HCT116 (cell line): Measurements from ENCODE around the gene EMX1. TPM values are rescaled to one million over a fixed set of nuclear protein-coding genes. Genes with fewer than 3 reads are reported as not detected.

Experiments used
- ATAC-seq: fragments of 200-7000 bp; cut with Tn5 transposase; 2 replicates; pipeline ENCODE4 v1.9.1; 2020; ENCODE audit warnings: mild to moderate bottlenecking, moderate library complexity
- BruUV-seq: library from RNA; stranded (reverse); fragments of 400-500 nt; replicated peaks from 2 replicates; lab custom pipeline; 2021; lab: Mats Ljungman, UMichigan
- CTCF ChIA-PET: fragments of 300-600 bp; sonication (Branson Sonifier 250); formaldehyde crosslinking; loops from one replicate; lab custom pipeline; 2021; ENCODE audit warnings: antibody characterized with exemption; lab: Charles Lee
- POLR2A ChIA-PET: fragments of 300-600, 350-600 bp; sonication (Branson Sonifier 250); formaldehyde crosslinking; loops from one replicate; lab custom pipeline; 2021; ENCODE audit warnings: antibody characterized with exemption; lab: Charles Lee
- RAD21 ChIA-PET, 2 experiments: fragments of 300-600 bp; sonication (Branson Sonifier 250); formaldehyde crosslinking; loops; one replicate each; lab custom pipeline; 2023; ENCODE audit warnings: low total read pairs in 2 of 2; ENCODE audit not compliant: uncharacterized antibody in 2 of 2, unreplicated experiment in 2 of 2, low non-redundant PET in 1 of 2; lab: Charles Lee
- DNase-seq: peaks from one replicate; pipeline ENCODE4 v3.0.0-alpha.2; 2010; ENCODE audit warnings: low read depth, low spot score
- H2AFZ ChIP-seq: fragments of 200-600 bp; shearing (Covaris generic), sonication (generic); 2 replicates; pipeline ENCODE4 v1.6.1; 2017; ENCODE audit warnings: low read depth, mixed run types, mixed read lengths, antibody characterized with exemption, low read length; ENCODE audit not compliant: poor library complexity, severe bottlenecking
- H3K27ac ChIP-seq: 2 replicates; pipeline ENCODE4 v1.5.1; 2012; ENCODE audit warnings: low read depth, low read length
- H3K27me3 ChIP-seq: fragments of 200-600 bp; sonication (generic); 2 replicates; pipeline ENCODE4 v1.6.1; 2016; ENCODE audit warnings: mixed run types, low read length, mixed read lengths; ENCODE audit not compliant: insufficient read depth
- H3K36me3 ChIP-seq, 2 experiments: fragments of 200-500 bp in 1 of 2; fragments of 200-600 bp in 1 of 2; sonication (Bioruptor generic) in 1 of 2; sonication (generic) in 1 of 2; 2 replicates each; pipeline versions ENCODE4 v1.5.1 to v1.6.1; 2014 to 2016; ENCODE audit warnings: low read length in 2 of 2, inconsistent platforms in 1 of 2, mixed read lengths in 1 of 2, mixed run types in 1 of 2; ENCODE audit not compliant: insufficient read depth in 2 of 2, control insufficient read depth in 1 of 2
- H3K4me1 ChIP-seq, 2 experiments: fragments of 200-600 bp in 1 of 2; sonication (generic) in 1 of 2; 2 replicates each; pipeline versions ENCODE4 v1.5.1 to v1.6.1; 2012 to 2017; ENCODE audit warnings: low read length in 2 of 2, inconsistent platforms in 1 of 2, mild to moderate bottlenecking in 1 of 2, mixed read lengths in 1 of 2, mixed run types in 1 of 2, moderate library complexity in 1 of 2; ENCODE audit not compliant: insufficient read depth in 2 of 2, control insufficient read depth in 1 of 2
- H3K4me2 ChIP-seq: fragments of 200-600 bp; sonication (generic); 2 replicates; pipeline ENCODE4 v1.6.1; 2017; ENCODE audit warnings: mixed run types, low read length, mixed read lengths
- H3K4me3 ChIP-seq, 2 experiments: fragments of 200-600 bp in 1 of 2; sonication (generic) in 1 of 2; replicated peaks in 1 of 2; 2 replicates each; pipeline ENCODE4 v1.5.1; 2011 to 2016; ENCODE audit warnings: low read length in 2 of 2, control low read depth in 1 of 2, low read depth in 1 of 2, mild to moderate bottlenecking in 1 of 2, mixed read lengths in 1 of 2, mixed run types in 1 of 2
- H3K79me2 ChIP-seq: fragments of 200-600 bp; sonication (generic); 2 replicates; pipeline ENCODE4 v1.6.1; 2017; ENCODE audit warnings: mild to moderate bottlenecking, mixed run types, low read length, moderate library complexity, mixed read lengths; ENCODE audit not compliant: insufficient read depth
- H3K9ac ChIP-seq: fragments of 200-600 bp; sonication (generic); 2 replicates; pipeline ENCODE4 v1.6.1; 2016; ENCODE audit warnings: low read length, mixed read lengths
- H3K9me2 ChIP-seq: fragments of 200-600 bp; sonication (generic), shearing (Covaris generic); 2 replicates; pipeline ENCODE4 v1.6.1; 2017; ENCODE audit warnings: mixed run types, mild to moderate bottlenecking, moderate library complexity; ENCODE audit not compliant: insufficient read depth
- H3K9me3 ChIP-seq, 2 experiments: fragments of 200-500 bp in 1 of 2; fragments of 200-600 bp in 1 of 2; sonication (Bioruptor generic) in 1 of 2; sonication (generic) in 1 of 2; 2 replicates each; pipeline ENCODE4 v1.6.1; 2014 to 2017; ENCODE audit warnings: low read length in 2 of 2, mixed read lengths in 2 of 2, inconsistent platforms in 1 of 2, low read depth in 1 of 2, mild to moderate bottlenecking in 1 of 2, mixed run types in 1 of 2, moderate library complexity in 1 of 2; ENCODE audit not compliant: control insufficient read depth in 1 of 2, insufficient read depth in 1 of 2
- H4K20me1 ChIP-seq: fragments of 200-600 bp; sonication (generic), shearing (Covaris generic); 2 replicates; pipeline ENCODE4 v1.6.1; 2017; ENCODE audit warnings: mixed run types, mild to moderate bottlenecking, moderate library complexity; ENCODE audit not compliant: insufficient read depth
- ATF3 ChIP-seq: IDR thresholded peaks from 2 replicates; pipeline ENCODE4 v1.6.1; 2012
- EGR1 ChIP-seq: IDR thresholded peaks from 2 replicates; pipeline ENCODE4 v1.6.1; 2012; ENCODE audit warnings: low read depth
- ELF1 ChIP-seq: IDR thresholded peaks from 2 replicates; pipeline ENCODE4 v1.6.1; 2012; ENCODE audit warnings: low read depth, borderline replicate concordance
- JUND ChIP-seq: IDR thresholded peaks from 2 replicates; pipeline ENCODE4 v1.6.1; 2012
- POLR2A ChIP-seq: IDR thresholded peaks from 2 replicates; pipeline ENCODE4 v1.7.0; 2011; ENCODE audit warnings: borderline replicate concordance; ENCODE audit not compliant: insufficient read depth, insufficient read length; ENCODE audit errors: extremely low read depth
- RAD21 ChIP-seq: IDR thresholded peaks from 2 replicates; pipeline ENCODE4 v1.6.1; 2012; ENCODE audit warnings: low read depth, mild to moderate bottlenecking
- REST ChIP-seq: IDR thresholded peaks from 2 replicates; pipeline ENCODE4 v1.6.1; 2012; ENCODE audit warnings: low read depth
- SP1 ChIP-seq: IDR thresholded peaks from 2 replicates; pipeline ENCODE4 v1.6.1; 2012; ENCODE audit warnings: low read depth
- YY1 ChIP-seq: IDR thresholded peaks from 2 replicates; pipeline ENCODE4 v1.6.1; 2011; ENCODE audit warnings: low read length, low read depth, moderate library complexity, mild to moderate bottlenecking; ENCODE audit not compliant: insufficient replicate concordance; ENCODE audit errors: extremely low read depth
- ZNF274 ChIP-seq: fragments of 200-500 bp; sonication (Bioruptor generic); IDR thresholded peaks from 2 replicates; pipeline ENCODE4 v1.6.1; 2014; ENCODE audit warnings: mild to moderate bottlenecking, low read depth, low read length, inconsistent platforms
- intact Hi-C: fragments of 100-400 bp; cut with micrococcal nuclease; formaldehyde crosslinking; loops from 2 replicates; pipeline ENCODE4 v1.10.0; 2022
- total RNA-seq: library from RNA; stranded (reverse); gene quantifications from one replicate; pipeline ENCODE4 v1.2.1, GENCODE V29; 2021; ENCODE audit not compliant: unreplicated experiment
- TF ChIP-seq, protein P1 (sequence below): IDR thresholded peaks from 2 replicates; pipeline ENCODE4 v1.6.1; 2012
- TF ChIP-seq, protein P2 (sequence below): IDR thresholded peaks from 2 replicates; pipeline ENCODE4 v1.6.1; 2011; ENCODE audit warnings: mild to moderate bottlenecking, low read length, moderate library complexity; ENCODE audit not compliant: insufficient replicate concordance; ENCODE audit errors: extremely low read depth

Gene EMX1
- total RNA-seq, 1 experiment from 2014 or later: 3.1 TPM

DNA sequence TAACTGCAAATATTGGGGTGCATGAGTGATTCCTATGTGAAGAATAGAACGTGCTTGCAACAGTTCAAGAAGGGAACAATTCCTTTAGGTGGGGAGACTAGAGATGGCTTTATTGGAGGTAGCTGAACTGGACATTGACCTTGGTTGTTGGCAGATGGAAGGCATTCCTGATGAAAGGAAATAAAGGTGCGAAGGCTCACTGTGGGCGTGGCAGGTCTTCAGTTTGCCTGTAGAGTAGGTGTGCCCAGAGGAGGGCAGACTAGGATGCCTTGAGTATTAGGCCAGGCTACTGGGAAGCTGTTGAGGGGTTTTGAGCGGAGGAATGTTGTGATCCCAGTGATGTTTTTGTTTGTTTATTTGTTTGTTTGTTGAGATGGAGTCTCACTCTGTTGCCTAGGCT lies 27.3 kb upstream of the EMX1 start:
- no peaks in the 10 kb centered on the region for H3K27me3 ChIP-seq
- H3K27ac ChIP-seq: no peak overlapping the region
- DNase-seq: no peak
- CTCF ChIA-PET: interaction anchor here (1.8 kb wide), 1 partner anchor 45 kb away, joined by 5 read pairs; no protein-coding TSS in a partner anchor
- intact Hi-C loops: loop anchor here (5.0 kb wide), 2 partner anchors 287 to 1343 kb away; no protein-coding TSS in a partner anchor
- no TSS peak for BruUV-seq
- H4K20me1 ChIP-seq: peaks cover 4% of the 10 kb centered on the region; the same call in 1 of the 2 replicates
- RAD21 ChIA-PET: no interaction called here
- POLR2A ChIA-PET: no interaction called here
- H3K36me3 ChIP-seq: peaks cover 0 to 20% of the 10 kb centered on the region in 2 experiments; a peak in 2 of 4 replicates
- no peak overlapping the region for H3K4me3 ChIP-seq
- H3K4me1 ChIP-seq: peaks cover 11 to 25% of the 10 kb centered on the region in 2 experiments
- H3K9me3 ChIP-seq: no peaks in the 10 kb centered on the region
- H3K79me2 ChIP-seq: peaks cover 21% of the 10 kb centered on the region; the same call in 1 of the 2 replicates
- no peak overlapping the region for H3K4me2 ChIP-seq
- TF ChIP-seq SP1 (no peak), JUND (no peak), ZNF274 (no peak), POLR2A (no peak), REST (no peak), EGR1 (no peak), YY1 (no peak), ELF1 (no peak), ATF3 (no peak), RAD21 (no peak)
- TF ChIP-seq, protein P1, sequence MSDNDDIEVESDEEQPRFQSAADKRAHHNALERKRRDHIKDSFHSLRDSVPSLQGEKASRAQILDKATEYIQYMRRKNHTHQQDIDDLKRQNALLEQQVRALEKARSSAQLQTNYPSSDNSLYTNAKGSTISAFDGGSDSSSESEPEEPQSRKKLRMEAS: no peak
- TF ChIP-seq, protein P2, sequence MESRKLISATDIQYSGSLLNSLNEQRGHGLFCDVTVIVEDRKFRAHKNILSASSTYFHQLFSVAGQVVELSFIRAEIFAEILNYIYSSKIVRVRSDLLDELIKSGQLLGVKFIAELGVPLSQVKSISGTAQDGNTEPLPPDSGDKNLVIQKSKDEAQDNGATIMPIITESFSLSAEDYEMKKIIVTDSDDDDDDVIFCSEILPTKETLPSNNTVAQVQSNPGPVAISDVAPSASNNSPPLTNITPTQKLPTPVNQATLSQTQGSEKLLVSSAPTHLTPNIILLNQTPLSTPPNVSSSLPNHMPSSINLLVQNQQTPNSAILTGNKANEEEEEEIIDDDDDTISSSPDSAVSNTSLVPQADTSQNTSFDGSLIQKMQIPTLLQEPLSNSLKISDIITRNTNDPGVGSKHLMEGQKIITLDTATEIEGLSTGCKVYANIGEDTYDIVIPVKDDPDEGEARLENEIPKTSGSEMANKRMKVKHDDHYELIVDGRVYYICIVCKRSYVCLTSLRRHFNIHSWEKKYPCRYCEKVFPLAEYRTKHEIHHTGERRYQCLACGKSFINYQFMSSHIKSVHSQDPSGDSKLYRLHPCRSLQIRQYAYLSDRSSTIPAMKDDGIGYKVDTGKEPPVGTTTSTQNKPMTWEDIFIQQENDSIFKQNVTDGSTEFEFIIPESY: no peak
- H2AFZ ChIP-seq: no peak overlapping the region
- no peak for ATAC-seq
- H3K9ac ChIP-seq: no peak overlapping the region
- no peaks in the 10 kb centered on the region for H3K9me2 ChIP-seq
